CD4-positive, alpha-beta T cell treated with Interleukin-17A for 4 hours (primary cell): Measurements from ENCODE around the gene EFTUD2.
A peak's percentile ranks its signal among the peaks of the same experiment; 100 is the strongest.
"Not testable (repeated sequence)": the region's sequence is repeated elsewhere in the genome, so short reads cannot be mapped to it uniquely, and the experiment has no call there.

ENCODE experiments used
- DNase-seq: peaks from one replicate; pipeline ENCODE4 v3.0.0-alpha.2; 2020; ENCODE audit warnings: mixed read lengths

The EFTUD2 gene

GRCh38 chr17:44846206-44846605 lies 53.0 kb downstream of the EFTUD2 start:
- no peak for DNase-seq

GRCh38 chr17:44844390-44844830 lies 54.8 kb downstream of the EFTUD2 start:
- no peak for DNase-seq

GRCh38 chr17:44842748-44843147 lies 56.5 kb downstream of the EFTUD2 start:
- DNase-seq = no peak

GRCh38 chr17:44840936-44841335 lies 58.3 kb downstream of the EFTUD2 start:
- DNase-seq = no peak

GRCh38 chr17:44840274-44840673 lies 59.0 kb downstream of the EFTUD2 start:
- DNase-seq = no peak

GRCh38 chr17:44837196-44837595 lies 62.0 kb downstream of the EFTUD2 start:
- DNase-seq = no peak

- no peak for DNase-seq
Observed at GRCh38 chr17:44832805-44833204, 66.4 kb downstream of the EFTUD2 start.

- no peak for DNase-seq
Observed at GRCh38 chr17:44831371-44831770, 67.9 kb downstream of the EFTUD2 start.

GRCh38 chr17:44830359-44831288 lies 68.6 kb downstream of the EFTUD2 start:
- DNase-seq = peak; percentile 12

- DNase-seq = peak; percentile 16
Observed at GRCh38 chr17:44829523-44830358, 69.5 kb downstream of the EFTUD2 start, which contains the start of gene GJC1. GJC1 (minus strand) TSS chr17:44830287; CDS start chr17:44805817, 24,470 bp downstream.

GRCh38 chr17:44828919-44829522 lies 70.2 kb downstream of the EFTUD2 start:
- no peak for DNase-seq

- no peak for DNase-seq
Observed at GRCh38 chr17:44827863-44828262, 71.4 kb downstream of the EFTUD2 start.

- DNase-seq = no peak
Observed at GRCh38 chr17:44826123-44826790, 73.0 kb downstream of the EFTUD2 start.

GRCh38 chr17:44825236-44825635 lies 74.0 kb downstream of the EFTUD2 start:
- not testable (repeated sequence) for DNase-seq

GRCh38 chr17:44820631-44821212 lies 78.5 kb downstream of the EFTUD2 start:
- no peak for DNase-seq

- not testable (repeated sequence) for DNase-seq
Observed at GRCh38 chr17:44818508-44818907, 80.7 kb downstream of the EFTUD2 start.

GRCh38 chr17:44812263-44812662 lies 87.0 kb downstream of the EFTUD2 start:
- DNase-seq = no peak

GRCh38 chr17:44808656-44809388 lies 90.4 kb downstream of the EFTUD2 start:
- not testable (repeated sequence) for DNase-seq

GRCh38 chr17:44808156-44808555 lies 91.1 kb downstream of the EFTUD2 start:
- DNase-seq = no peak

GRCh38 chr17:44807817-44808155 lies 91.5 kb downstream of the EFTUD2 start:
- DNase-seq = no peak

GRCh38 chr17:44807093-44807816 lies 92.0 kb downstream of the EFTUD2 start:
- no peak for DNase-seq
